Endodermal cell (in vitro differentiated cells): ENCODE data around the gene XNDC1N. TPM values are rescaled to one million over a fixed set of nuclear protein-coding genes. Genes with fewer than 3 reads are reported as not detected.
"Not testable (repeated sequence)": the region's sequence is repeated elsewhere in the genome, so short reads cannot be mapped to it uniquely, and the experiment has no call there.

Source experiments
- DNase-seq: peaks from one replicate; pipeline ENCODE4 v3.0.0-alpha.2; 2017
- H3K27ac ChIP-seq: 2 replicates; pipeline ENCODE4 v1.5.1; 2013; ENCODE audit warnings: mild to moderate bottlenecking, low read depth, low read length, moderate library complexity
- H3K27me3 ChIP-seq: 2 replicates; pipeline ENCODE4 v1.6.1; 2013; ENCODE audit warnings: mild to moderate bottlenecking, low read length, moderate library complexity; ENCODE audit not compliant: insufficient read depth, control insufficient read depth, poor library complexity, severe bottlenecking
- H3K36me3 ChIP-seq: 2 replicates; pipeline ENCODE4 v1.7.0; 2013; ENCODE audit warnings: mild to moderate bottlenecking, low read length, moderate library complexity; ENCODE audit not compliant: control insufficient read depth, insufficient read depth
- H3K4me1 ChIP-seq: one replicate; pipeline ENCODE4 v1.7.0; 2013; ENCODE audit warnings: low read length; ENCODE audit not compliant: control insufficient read depth, insufficient read depth
- H3K4me3 ChIP-seq: 2 replicates; pipeline ENCODE4 v1.5.1; 2013; ENCODE audit warnings: mild to moderate bottlenecking, low read length, moderate library complexity
- H3K9ac ChIP-seq: 2 replicates; pipeline ENCODE4 v1.6.1; 2013; ENCODE audit warnings: mild to moderate bottlenecking, low read length, moderate library complexity; ENCODE audit not compliant: poor library complexity, severe bottlenecking; ENCODE audit errors: extremely low read depth
- H3K9me3 ChIP-seq: 2 replicates; pipeline ENCODE4 v1.6.1; 2013; ENCODE audit warnings: mild to moderate bottlenecking, low read length, moderate library complexity; ENCODE audit not compliant: control insufficient read depth
- H3K27ac Mint-ChIP-seq: 2 replicates; pipeline ENCODE4 v1.8.0; 2020; ENCODE audit warnings: mixed read lengths
- H3K27me3 Mint-ChIP-seq: 2 replicates; pipeline ENCODE4 v1.8.0; 2021; ENCODE audit warnings: mild to moderate bottlenecking, mixed read lengths; ENCODE audit not compliant: insufficient read depth
- H3K36me3 Mint-ChIP-seq: 2 replicates; pipeline ENCODE4 v1.8.0; 2020; ENCODE audit warnings: low read depth, mixed read lengths
- H3K4me1 Mint-ChIP-seq: 2 replicates; pipeline ENCODE4 v1.8.0; 2020; ENCODE audit warnings: mixed read lengths
- H3K4me3 Mint-ChIP-seq: 2 replicates; pipeline ENCODE4 v1.8.0; 2020; ENCODE audit warnings: mild to moderate bottlenecking, moderate library complexity, mixed read lengths
- H3K9me3 Mint-ChIP-seq: 2 replicates; pipeline ENCODE4 v1.8.0; 2020; ENCODE audit warnings: mild to moderate bottlenecking, mixed read lengths
- WGBS, 2 experiments: methylation state at CpG; one replicate each; pipeline versions ENCODE4 v1.1.5 to v1.1.7; 2013; ENCODE audit warnings: missing lambda C conversion rate in 2 of 2, mixed read lengths in 1 of 2; ENCODE audit not compliant: insufficient coverage in 1 of 2, insufficient read length in 1 of 2; 5-methylcytosine and 5-hydroxymethylcytosine counted together
- total RNA-seq, 2 donors: library from RNA; stranded (reverse); fragmentation: NEBNext Ultra II Directional in 1 of 2; extraction: Animal tissue kit (Norgen Biotek cat#: 25700) in 1 of 2; gene quantifications; 2 replicates in 1 of 2; 3 replicates in 1 of 2; pipeline ENCODE4 v1.2.1, GENCODE V29; 2021
- TF ChIP-seq, protein P1 (sequence below): fragments of 200-600 bp; sonication (generic); conservative IDR thresholded peaks from 2 replicates; pipeline ENCODE4 v1.5.0; 2021; ENCODE audit warnings: antibody characterized with exemption, mild to moderate bottlenecking

XNDC1N gene
- total RNA-seq, 2 donors from 2014 or later = 11.4 to 15.2 TPM

DNA sequence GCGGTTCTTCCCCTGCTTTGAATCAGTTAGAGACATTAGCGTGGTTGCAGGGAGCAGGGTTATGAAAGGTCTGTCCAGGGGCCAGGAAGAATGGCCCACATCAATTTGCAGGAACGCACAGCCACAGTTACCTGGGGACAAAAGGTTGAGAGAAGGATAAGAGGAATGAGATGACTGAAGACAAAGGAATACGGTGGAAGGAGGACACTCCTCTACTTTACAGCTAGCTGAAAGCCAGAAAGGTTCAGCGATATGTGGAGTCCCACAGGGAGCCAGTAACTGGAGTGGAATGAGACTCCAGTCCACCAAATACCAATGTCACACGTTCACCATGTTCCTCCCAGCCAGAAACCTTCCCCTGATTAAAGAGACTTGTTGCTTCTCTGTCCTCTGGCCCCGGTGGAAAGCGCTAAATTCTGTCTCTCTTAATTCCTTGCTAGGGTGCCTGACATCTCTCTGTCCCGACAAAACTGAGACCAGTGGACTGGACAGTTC lies 10.7 kb downstream of the XNDC1N start:
- DNase-seq = no peak
- H3K4me3 Mint-ChIP-seq = no peak overlapping the region
- peaks cover 32% of the 10 kb centered on the region for H3K36me3 Mint-ChIP-seq
- no peaks in the 10 kb centered on the region for H3K9me3 ChIP-seq
- no peaks in the 10 kb centered on the region for H3K9me3 Mint-ChIP-seq
- 92 to 95% methylated on average over 8 to 9 of the region's 9 CpGs for WGBS, 2 experiments
- H3K4me1 ChIP-seq = no peaks in the 10 kb centered on the region
- peaks cover 12% of the 10 kb centered on the region for H3K36me3 ChIP-seq
- H3K4me1 Mint-ChIP-seq = no peaks in the 10 kb centered on the region
- no peak overlapping the region for H3K4me3 ChIP-seq
- no peak overlapping the region for H3K9ac ChIP-seq
- H3K27me3 ChIP-seq = no peaks in the 10 kb centered on the region
- H3K27me3 Mint-ChIP-seq = no peaks in the 10 kb centered on the region
- H3K27ac Mint-ChIP-seq = no peak overlapping the region
- H3K27ac ChIP-seq = no peak overlapping the region
- TF ChIP-seq, protein P1, sequence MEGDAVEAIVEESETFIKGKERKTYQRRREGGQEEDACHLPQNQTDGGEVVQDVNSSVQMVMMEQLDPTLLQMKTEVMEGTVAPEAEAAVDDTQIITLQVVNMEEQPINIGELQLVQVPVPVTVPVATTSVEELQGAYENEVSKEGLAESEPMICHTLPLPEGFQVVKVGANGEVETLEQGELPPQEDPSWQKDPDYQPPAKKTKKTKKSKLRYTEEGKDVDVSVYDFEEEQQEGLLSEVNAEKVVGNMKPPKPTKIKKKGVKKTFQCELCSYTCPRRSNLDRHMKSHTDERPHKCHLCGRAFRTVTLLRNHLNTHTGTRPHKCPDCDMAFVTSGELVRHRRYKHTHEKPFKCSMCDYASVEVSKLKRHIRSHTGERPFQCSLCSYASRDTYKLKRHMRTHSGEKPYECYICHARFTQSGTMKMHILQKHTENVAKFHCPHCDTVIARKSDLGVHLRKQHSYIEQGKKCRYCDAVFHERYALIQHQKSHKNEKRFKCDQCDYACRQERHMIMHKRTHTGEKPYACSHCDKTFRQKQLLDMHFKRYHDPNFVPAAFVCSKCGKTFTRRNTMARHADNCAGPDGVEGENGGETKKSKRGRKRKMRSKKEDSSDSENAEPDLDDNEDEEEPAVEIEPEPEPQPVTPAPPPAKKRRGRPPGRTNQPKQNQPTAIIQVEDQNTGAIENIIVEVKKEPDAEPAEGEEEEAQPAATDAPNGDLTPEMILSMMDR = no peak

DNA sequence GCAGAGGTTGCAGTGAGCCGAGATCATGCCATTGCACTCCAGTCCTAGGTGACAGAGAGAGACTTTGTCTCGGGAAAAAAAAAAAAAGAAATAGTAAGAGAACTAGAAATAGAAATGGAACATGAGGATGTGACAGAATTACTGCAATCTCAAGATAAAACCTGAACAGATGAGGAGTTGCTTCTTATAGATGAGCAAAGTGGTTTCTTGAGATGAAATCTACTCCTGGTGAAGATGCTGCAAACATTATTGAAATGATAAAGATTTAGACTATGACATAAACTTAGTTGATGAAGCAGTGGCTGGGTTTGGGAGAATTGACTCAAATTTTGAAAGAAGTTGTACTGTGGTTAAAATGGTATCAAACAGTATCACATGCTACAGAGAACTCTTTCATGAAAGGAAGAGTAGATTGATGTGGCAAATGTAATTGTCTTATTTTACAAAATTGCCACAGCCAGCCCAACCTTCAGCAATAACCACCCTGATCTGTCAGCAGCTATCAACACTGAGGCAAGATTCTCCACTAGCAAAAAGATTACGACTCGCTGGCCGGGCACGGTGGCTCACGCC lies 13.7 kb downstream of the XNDC1N start:
- peaks cover 44% of the 10 kb centered on the region for H3K36me3 Mint-ChIP-seq

DNA sequence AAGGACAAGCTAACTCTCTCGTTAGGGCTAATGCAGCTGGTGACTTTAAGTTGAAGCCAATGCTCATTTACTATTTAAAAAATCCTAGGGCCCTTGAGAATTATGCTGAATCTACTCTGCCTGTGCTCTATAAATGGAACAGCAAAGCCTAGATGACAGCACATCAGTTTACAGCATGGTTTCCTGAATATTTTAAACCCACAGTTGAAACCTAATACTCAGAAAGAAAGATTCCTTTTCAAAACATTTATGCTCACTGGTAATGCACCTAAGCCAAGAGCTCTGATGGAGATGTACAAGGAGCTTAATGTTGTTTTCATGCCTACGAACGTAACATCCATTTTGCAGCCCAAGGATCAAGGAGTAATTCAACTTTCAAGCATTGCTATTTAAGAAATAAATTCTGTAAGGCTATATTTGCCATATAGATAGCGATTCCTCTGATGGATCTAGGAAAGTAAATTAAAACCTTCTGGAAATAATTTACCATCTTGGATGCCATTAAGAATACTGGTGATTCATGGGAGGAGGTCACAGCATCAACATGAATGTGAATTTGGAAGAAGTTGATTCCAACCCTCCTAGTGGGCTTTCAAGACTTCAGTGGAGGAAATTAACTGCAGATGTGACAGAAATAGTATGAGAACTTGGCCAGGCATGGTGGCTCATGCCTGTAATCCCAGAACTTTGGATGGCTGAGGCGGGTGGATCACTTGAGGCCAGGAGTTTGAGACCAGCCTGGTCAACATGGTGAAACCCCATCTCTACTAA lies 14.5 kb downstream of the XNDC1N start:
- peaks cover 5% of the 10 kb centered on the region for H3K4me1 Mint-ChIP-seq
- no peaks in the 10 kb centered on the region for H3K27me3 ChIP-seq
- WGBS, 2 experiments = 87 to 89% methylated on average over 5 of the region's 5 CpGs
- no peak overlapping the region for H3K4me3 ChIP-seq
- H3K36me3 Mint-ChIP-seq = peaks cover 42% of the 10 kb centered on the region
- H3K9ac ChIP-seq = no peak overlapping the region
- H3K9me3 ChIP-seq = no peaks in the 10 kb centered on the region
- H3K27ac Mint-ChIP-seq = no peak overlapping the region
- no peak for DNase-seq
- TF ChIP-seq, protein P1 = no peak
- peaks cover 12% of the 10 kb centered on the region for H3K36me3 ChIP-seq
- no peaks in the 10 kb centered on the region for H3K4me1 ChIP-seq
- no peaks in the 10 kb centered on the region for H3K27me3 Mint-ChIP-seq
- H3K9me3 Mint-ChIP-seq = no peaks in the 10 kb centered on the region
- no peak overlapping the region for H3K4me3 Mint-ChIP-seq
- no peak overlapping the region for H3K27ac ChIP-seq

More for the DNA sequence above, 13.7 kb downstream of the XNDC1N start:
- no peaks in the 10 kb centered on the region for H3K27me3 ChIP-seq
- H3K4me3 ChIP-seq = no peak overlapping the region
- Mint-ChIP-seq H3K4me1 (peaks cover 5% of the 10 kb centered on the region), H3K4me3 (no peak overlapping the region), H3K27ac (no peak overlapping the region), H3K27me3 (no peaks in the 10 kb centered on the region), H3K9me3 (no peaks in the 10 kb centered on the region)
- H3K9me3 ChIP-seq = no peaks in the 10 kb centered on the region
- H3K4me1 ChIP-seq = no peaks in the 10 kb centered on the region
- TF ChIP-seq, protein P1 = no peak
- WGBS, 2 experiments = 92 to 100% methylated on average over 6 to 7 of the region's 7 CpGs
- H3K27ac ChIP-seq = no peak overlapping the region
- no peak overlapping the region for H3K9ac ChIP-seq
- H3K36me3 ChIP-seq = peaks cover 12% of the 10 kb centered on the region
- no peak for DNase-seq

DNA sequence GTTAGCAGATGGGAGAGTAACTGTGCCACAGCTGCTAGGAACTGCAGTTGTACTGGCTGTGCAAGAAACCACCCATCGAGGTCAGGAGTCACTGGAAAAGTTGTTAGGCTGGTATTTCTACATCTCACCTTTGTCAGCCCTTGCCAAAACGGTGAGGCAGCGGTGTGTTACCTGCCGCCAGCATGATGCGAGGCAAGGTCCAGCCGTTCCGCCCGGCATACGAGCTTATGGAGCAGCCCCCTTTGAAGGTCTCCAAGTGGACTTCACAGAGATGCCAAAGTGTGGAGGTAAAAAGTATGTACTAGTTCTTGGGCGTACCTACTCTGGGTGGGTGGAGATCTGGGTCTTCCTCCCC lies 16.4 kb downstream of the XNDC1N start:
- not testable (repeated sequence) for H3K4me3 ChIP-seq, H3K9me3 ChIP-seq, H3K4me1 Mint-ChIP-seq, H3K27ac Mint-ChIP-seq, H3K36me3 ChIP-seq, H3K9me3 Mint-ChIP-seq, H3K4me3 Mint-ChIP-seq, H3K4me1 ChIP-seq, H3K9ac ChIP-seq, H3K27me3 Mint-ChIP-seq, H3K27ac ChIP-seq, DNase-seq, H3K27me3 ChIP-seq
- H3K36me3 Mint-ChIP-seq = peaks cover 25% of the 10 kb centered on the region
- WGBS, 2 experiments = 94 to 98% methylated on average over 9 to 10 of the region's 10 CpGs
